ENCODE measurements around the gene SHISAL1. TPM values are rescaled to one million over a fixed set of nuclear protein-coding genes. Genes with fewer than 3 reads are reported as not detected.

The SHISAL1 gene
- total RNA-seq, 1 donor from 2014 or later = 2.8 TPM

DNA sequence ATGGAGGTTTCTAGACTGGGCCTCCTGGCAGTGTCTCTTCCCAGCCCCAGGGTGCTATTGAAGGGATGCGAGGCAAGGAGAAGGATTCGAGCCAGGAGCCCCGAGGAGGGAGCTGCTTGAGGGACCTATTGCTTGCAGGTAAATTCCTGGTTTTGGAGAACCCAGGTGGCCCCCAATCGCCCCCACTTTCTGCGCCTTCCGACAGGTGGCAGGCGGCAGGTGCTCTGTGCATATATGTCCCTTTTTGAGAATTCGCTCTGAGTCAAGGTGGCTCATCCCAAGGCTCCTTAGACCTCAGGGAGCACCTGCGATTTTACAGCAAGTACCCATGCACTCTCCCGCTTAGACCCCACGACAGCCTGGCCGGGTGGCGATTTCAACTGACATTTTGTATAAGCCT is 40.3 kb upstream of the SHISAL1 start:
- Mint-ChIP-seq H3K27ac (no peak overlapping the region), H3K36me3 (no peaks in the 10 kb centered on the region), H3K4me3 (no peak overlapping the region), H3K9me3 (no peaks in the 10 kb centered on the region), H3K4me1 (ENCODE audit: unreplicated experiment) (peaks cover 18% of the 10 kb centered on the region), H3K27me3 (peaks cover 3% of the 10 kb centered on the region)
- DNase-seq (ENCODE audit: extremely low spot score, unreplicated experiment) = no peak
- TF ChIP-seq, protein P1, sequence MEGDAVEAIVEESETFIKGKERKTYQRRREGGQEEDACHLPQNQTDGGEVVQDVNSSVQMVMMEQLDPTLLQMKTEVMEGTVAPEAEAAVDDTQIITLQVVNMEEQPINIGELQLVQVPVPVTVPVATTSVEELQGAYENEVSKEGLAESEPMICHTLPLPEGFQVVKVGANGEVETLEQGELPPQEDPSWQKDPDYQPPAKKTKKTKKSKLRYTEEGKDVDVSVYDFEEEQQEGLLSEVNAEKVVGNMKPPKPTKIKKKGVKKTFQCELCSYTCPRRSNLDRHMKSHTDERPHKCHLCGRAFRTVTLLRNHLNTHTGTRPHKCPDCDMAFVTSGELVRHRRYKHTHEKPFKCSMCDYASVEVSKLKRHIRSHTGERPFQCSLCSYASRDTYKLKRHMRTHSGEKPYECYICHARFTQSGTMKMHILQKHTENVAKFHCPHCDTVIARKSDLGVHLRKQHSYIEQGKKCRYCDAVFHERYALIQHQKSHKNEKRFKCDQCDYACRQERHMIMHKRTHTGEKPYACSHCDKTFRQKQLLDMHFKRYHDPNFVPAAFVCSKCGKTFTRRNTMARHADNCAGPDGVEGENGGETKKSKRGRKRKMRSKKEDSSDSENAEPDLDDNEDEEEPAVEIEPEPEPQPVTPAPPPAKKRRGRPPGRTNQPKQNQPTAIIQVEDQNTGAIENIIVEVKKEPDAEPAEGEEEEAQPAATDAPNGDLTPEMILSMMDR (conservative IDR thresholded peaks at IDR 0.05) = no peak

- Mint-ChIP-seq H3K36me3 (no peaks in the 10 kb centered on the region), H3K4me1 (ENCODE audit: unreplicated experiment) (peaks cover 15% of the 10 kb centered on the region), H3K27me3 (peaks cover 3% of the 10 kb centered on the region), H3K4me3 (no peak overlapping the region), H3K9me3 (no peaks in the 10 kb centered on the region), H3K27ac (no peak overlapping the region)
- DNase-seq (ENCODE audit: extremely low spot score, unreplicated experiment) = no peak
- TF ChIP-seq, protein P1 (conservative IDR thresholded peaks at IDR 0.05) = no peak
These were observed 39.8 kb upstream of the SHISAL1 start for GRCh38 chr22:44352378-44353035.

GRCh38 chr22:44351685-44352377 is 39.1 kb upstream of the SHISAL1 start:
- H3K36me3 Mint-ChIP-seq = no peaks in the 10 kb centered on the region
- H3K4me3 Mint-ChIP-seq = peak overlapping the region; percentile 57
- H3K27ac Mint-ChIP-seq = peak overlapping the region; percentile 68
- peaks cover 3% of the 10 kb centered on the region for H3K27me3 Mint-ChIP-seq
- no peak for DNase-seq (ENCODE audit: extremely low spot score, unreplicated experiment)
- peaks cover 15% of the 10 kb centered on the region for H3K4me1 Mint-ChIP-seq (ENCODE audit: unreplicated experiment)
- no peaks in the 10 kb centered on the region for H3K9me3 Mint-ChIP-seq
- TF ChIP-seq, protein P1 (conservative IDR thresholded peaks at IDR 0.05) = no peak

GRCh38 chr22:44351037-44351436 is 38.3 kb upstream of the SHISAL1 start:
- no peaks in the 10 kb centered on the region for H3K9me3 Mint-ChIP-seq
- H3K27me3 Mint-ChIP-seq = peaks cover 3% of the 10 kb centered on the region
- no peak for DNase-seq (ENCODE audit: extremely low spot score, unreplicated experiment)
- H3K4me1 Mint-ChIP-seq (ENCODE audit: unreplicated experiment) = peaks cover 15% of the 10 kb centered on the region
- peak overlapping the region; percentile 68 for H3K27ac Mint-ChIP-seq
- no peak overlapping the region for H3K4me3 Mint-ChIP-seq
- TF ChIP-seq, protein P1 (conservative IDR thresholded peaks at IDR 0.05) = no peak
- no peaks in the 10 kb centered on the region for H3K36me3 Mint-ChIP-seq

DNA sequence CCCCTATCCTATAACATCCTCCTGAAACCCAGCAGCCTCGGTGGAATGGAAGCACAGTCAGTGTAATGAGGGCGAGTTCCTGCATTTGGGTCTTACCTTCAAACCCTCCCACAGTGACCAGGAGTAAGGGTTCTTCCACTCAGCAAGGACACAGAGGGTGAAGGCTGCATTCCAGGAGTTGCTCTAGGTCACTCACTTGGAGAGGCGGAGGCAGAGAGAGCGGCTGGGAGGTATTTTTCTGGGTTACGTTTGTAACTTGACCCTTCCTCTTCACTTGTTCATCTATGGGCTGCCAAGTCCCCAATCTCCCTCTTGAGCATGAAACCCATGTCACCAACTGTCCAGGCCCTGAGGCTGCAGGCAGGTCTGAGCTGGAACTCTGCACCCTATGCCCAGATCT is 36.8 kb upstream of the SHISAL1 start:
- no peaks in the 10 kb centered on the region for H3K36me3 Mint-ChIP-seq
- TF ChIP-seq, protein P1 (conservative IDR thresholded peaks at IDR 0.05) = no peak
- no peak overlapping the region for H3K27ac Mint-ChIP-seq
- H3K9me3 Mint-ChIP-seq = no peaks in the 10 kb centered on the region
- no peak overlapping the region for H3K4me3 Mint-ChIP-seq
- H3K27me3 Mint-ChIP-seq = peaks cover 3% of the 10 kb centered on the region
- H3K4me1 Mint-ChIP-seq (ENCODE audit: unreplicated experiment) = peaks cover 15% of the 10 kb centered on the region
- no peak for DNase-seq (ENCODE audit: extremely low spot score, unreplicated experiment)
